Esophagus muscularis mucosa (tissue), 4 donors: Measurements from ENCODE around the gene TIMM50.

Experiments
- EP300 ChIP-seq: sonication (generic); formaldehyde crosslinking; IDR thresholded peaks from one replicate; pipeline ENCODE4 v1.6.1; 2017; ENCODE audit warnings: antibody characterized with exemption
- POLR2A ChIP-seq: fragments of 450-650 bp; IDR thresholded peaks from one replicate; pipeline ENCODE4 v1.6.1; 2017; ENCODE audit warnings: antibody characterized with exemption, moderate library complexity, mild to moderate bottlenecking, low read depth
- POLR2AphosphoS5 ChIP-seq, 2 donors: sonication (generic); formaldehyde crosslinking; IDR thresholded peaks; one replicate each; pipeline ENCODE4 v1.6.1; 2017; ENCODE audit warnings: antibody characterized with exemption in 2 of 2
- TF ChIP-seq, protein P1 (sequence below), 3 experiments: fragments of 200-600 bp in 2 of 3; fragments of 450-650 bp in 1 of 3; sonication (generic) in 2 of 3; IDR thresholded peaks; one replicate each; pipeline ENCODE4 v1.5.1; 2017 to 2019; ENCODE audit warnings: antibody characterized with exemption in 3 of 3, mild to moderate bottlenecking in 2 of 3, moderate library complexity in 1 of 3

DNA sequence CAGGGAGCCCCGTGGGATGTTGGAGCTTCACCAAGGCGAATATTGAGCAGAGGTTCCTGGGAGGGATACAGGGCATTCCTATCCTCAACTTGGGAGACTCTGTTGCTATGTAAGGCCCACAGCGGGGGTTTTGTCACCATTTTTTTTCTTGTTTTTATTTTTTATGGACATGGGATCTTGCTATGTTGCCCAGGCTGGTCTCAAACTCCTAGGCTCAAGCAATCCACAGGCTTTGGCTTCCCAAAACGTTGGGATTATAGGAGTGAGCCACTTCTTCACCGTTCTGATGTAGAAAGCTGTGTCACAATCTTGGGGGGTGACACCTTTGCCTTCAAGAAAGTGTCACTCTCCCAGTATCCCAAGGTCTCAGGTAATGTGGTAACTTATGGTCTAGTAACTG is 20.7 kb downstream of the TIMM50 start:
- TF ChIP-seq, protein P1, sequence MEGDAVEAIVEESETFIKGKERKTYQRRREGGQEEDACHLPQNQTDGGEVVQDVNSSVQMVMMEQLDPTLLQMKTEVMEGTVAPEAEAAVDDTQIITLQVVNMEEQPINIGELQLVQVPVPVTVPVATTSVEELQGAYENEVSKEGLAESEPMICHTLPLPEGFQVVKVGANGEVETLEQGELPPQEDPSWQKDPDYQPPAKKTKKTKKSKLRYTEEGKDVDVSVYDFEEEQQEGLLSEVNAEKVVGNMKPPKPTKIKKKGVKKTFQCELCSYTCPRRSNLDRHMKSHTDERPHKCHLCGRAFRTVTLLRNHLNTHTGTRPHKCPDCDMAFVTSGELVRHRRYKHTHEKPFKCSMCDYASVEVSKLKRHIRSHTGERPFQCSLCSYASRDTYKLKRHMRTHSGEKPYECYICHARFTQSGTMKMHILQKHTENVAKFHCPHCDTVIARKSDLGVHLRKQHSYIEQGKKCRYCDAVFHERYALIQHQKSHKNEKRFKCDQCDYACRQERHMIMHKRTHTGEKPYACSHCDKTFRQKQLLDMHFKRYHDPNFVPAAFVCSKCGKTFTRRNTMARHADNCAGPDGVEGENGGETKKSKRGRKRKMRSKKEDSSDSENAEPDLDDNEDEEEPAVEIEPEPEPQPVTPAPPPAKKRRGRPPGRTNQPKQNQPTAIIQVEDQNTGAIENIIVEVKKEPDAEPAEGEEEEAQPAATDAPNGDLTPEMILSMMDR (IDR thresholded peaks at IDR 0.05) = no peak
- no peak for TF ChIP-seq POLR2AphosphoS5 (IDR thresholded peaks at IDR 0.05)
- TF ChIP-seq POLR2A = no peak
- no peak for TF ChIP-seq EP300
